Posterior cingulate gyrus (tissue), 11 donors: ENCODE measurements around the gene MAG.

Experiments used
- DNase-seq, 10 donors: peaks; one replicate each; pipeline versions ENCODE4 v3.0.0 to v3.0.0-alpha.2; 2020 to 2021; ENCODE audit warnings: mixed read lengths in 3 of 10
- intact Hi-C: fragments of 100-400 bp; cut with DNase I; formaldehyde crosslinking; loops from one replicate; pipeline ENCODE4 v1.15.1; 2023

Gene MAG

DNA sequence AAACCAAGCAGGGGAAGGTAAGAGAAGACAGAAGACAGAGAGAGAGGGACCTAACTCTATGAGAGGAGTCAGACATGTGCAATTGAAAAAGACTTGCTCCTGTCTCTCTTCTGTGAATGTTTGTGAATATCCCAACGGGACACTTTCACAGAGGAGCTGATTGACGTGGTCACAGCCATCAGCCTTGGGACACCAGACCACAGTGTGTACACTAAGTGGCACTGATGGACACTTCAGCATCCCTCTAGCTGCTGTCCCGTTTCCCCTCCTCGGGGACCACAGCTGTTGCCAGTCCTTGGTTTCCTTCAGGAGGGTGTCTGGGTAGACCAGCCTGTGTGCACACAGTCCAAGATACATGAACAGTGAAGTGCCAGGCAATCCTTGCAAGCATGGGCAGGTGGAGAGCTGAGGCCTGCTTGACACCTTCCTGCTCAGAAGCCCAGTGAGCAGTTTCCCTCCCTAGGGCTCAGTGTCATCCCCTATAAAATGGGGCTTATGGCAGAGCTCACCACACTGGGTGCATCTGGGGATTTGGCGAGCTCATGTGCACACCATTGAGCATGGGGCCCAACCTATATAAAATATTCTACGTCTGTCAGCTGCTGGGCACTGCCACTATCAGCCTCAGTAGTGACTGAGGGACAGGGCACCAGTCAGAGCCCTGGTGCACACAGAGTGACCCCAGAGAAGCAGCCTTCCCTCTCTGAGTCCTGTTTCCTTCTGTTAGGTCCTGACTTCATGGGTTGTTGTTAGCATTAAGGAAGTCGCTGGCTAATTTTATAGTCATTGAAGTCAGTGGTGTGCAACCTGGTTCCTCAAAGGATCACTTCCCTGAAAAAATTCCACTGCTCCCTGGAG, 27.5 kb upstream of the MAG start:
- intact Hi-C loops = loop anchor here (10.0 kb wide), 1 partner anchor 230 kb away; the partner anchor contains the start of gene KRTDAP
- peak in 5 of 10 donors; percentile 15 to 62 (median 57) for DNase-seq

DNA sequence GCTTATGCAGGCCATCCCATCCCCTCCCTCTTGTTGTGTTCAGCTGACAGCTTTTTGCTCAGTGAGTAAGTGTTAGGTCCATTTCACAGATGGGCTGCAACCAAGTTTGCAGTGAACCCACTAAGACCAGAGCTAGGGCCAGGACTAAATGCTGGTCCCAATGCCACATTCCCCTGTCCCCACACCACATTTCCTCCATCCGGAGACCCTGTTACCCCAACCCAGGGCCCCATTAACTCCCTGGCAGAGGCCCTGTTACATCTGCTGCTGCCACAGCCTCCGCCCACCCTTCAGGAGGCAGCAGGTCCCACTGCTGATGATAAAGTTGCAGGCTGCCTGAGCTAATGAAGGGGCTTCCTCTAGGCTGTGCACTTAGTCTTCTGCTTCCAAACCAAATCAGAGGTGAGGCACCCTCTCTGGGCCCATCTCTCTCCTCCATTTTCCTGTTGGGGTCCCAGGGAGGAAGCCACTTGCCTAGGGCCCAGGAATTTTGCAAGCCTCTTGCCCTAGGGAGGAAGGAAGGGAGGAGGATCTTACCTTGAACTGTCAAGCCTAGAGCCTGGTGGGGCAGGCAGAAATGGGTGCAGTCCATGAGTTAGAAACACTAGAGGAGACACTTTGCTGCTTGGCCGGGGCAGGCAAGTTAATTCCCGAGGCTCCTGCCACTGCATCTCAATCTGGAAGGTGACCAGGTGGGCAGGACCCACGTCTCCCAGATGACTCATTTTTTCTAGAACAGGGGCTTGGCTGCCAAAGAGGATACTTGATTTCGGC, 26.6 kb upstream of the MAG start:
- intact Hi-C loops = loop anchor here (10.0 kb wide), 1 partner anchor 229 kb away; the partner anchor contains the start of gene KRTDAP
- DNase-seq = peak in 6 of 10 donors; percentile 7 to 77 (median 38)

DNA sequence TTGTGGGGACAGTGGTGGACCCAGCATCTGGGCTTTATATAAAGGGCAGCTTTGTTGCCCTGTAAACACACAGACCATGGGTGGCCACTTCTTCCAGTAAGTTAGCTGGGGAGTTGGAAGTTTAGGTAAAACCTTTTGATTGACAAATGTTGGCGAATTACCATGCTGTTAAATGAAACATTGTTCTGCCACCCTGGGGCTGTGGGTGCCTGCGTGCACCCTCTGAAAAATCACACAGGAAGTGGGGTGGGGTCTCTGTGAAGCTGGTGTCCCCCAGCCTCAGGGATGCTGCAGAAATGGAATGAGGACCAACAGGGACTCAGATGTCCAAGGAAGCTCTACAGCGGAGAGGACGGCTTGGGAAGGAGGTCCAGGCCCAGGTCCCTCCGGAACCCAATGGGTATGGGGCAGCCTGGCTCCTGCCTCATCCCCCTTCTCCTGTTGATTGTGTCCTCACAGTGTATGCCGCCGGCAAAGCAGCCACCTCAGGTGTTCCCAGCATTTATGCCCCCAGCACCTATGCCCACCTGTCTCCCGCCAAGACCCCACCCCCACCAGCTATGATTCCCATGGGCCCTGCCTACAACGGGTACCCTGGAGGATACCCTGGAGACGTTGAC, 26.0 kb upstream of the MAG start:
- intact Hi-C loops = loop anchor here (10.0 kb wide), 1 partner anchor 229 kb away; the partner anchor contains the start of gene KRTDAP
- peak in 6 of 10 donors; percentile 5 to 73 (median 20) for DNase-seq

DNA sequence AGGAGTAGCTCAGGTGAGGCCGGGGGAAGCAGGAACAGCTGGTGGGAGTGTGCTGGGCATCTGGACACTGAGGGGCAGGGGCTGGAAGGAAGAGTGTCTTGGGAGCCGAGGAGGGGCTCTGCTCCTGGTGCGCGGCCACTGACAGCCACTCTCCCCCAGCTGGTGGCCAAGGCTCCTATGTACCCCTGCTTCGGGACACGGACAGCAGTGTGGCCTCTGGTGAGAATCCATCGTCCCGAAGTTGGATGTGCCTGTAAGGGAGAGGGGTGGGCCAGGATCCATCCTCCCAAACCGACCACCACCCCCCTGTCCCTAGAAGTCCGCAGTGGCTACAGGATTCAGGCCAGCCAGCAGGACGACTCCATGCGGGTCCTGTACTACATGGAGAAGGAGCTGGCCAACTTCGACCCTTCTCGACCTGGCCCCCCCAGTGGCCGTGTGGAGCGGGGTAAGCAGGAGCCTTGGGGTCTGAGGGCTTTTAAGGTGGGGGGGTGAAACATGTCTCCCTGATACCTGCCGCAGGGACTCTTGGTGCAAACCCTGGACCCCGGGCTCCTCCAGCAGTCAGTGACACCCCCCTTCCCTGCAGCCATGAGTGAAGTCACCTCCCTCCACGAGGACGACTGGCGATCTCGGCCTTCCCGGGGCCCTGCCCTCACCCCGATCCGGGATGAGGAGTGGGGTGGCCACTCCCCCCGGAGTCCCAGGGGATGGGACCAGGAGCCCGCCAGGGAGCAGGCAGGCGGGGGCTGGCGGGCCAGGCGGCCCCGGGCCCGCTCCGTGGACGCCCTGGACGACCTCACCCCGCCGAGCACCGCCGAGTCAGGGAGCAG, 25.2 kb upstream of the MAG start:
- intact Hi-C loops = loop anchor here (10.0 kb wide), 1 partner anchor 228 kb away; the partner anchor contains the start of gene KRTDAP
- DNase-seq = peak in 5 of 10 donors; percentile 14 to 81 (median 67)

DNA sequence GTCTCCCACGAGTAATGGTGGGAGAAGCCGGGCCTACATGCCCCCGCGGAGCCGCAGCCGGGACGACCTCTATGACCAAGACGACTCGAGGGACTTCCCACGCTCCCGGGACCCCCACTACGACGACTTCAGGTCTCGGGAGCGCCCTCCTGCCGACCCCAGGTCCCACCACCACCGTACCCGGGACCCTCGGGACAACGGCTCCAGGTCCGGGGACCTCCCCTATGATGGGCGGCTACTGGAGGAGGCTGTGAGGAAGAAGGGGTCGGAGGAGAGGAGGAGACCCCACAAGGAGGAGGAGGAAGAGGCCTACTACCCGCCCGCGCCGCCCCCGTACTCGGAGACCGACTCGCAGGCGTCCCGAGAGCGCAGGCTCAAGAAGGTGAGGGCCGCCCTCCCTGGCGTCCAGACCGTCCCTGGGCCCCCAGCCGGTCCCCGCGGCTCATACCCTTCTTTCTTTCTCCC, 24.6 kb upstream of the MAG start:
- DNase-seq = peak in 5 of 10 donors; percentile 48 to 90 (median 83)
- intact Hi-C loops = loop anchor here (10.0 kb wide), 1 partner anchor 227 kb away; the partner anchor contains the start of gene KRTDAP

DNA sequence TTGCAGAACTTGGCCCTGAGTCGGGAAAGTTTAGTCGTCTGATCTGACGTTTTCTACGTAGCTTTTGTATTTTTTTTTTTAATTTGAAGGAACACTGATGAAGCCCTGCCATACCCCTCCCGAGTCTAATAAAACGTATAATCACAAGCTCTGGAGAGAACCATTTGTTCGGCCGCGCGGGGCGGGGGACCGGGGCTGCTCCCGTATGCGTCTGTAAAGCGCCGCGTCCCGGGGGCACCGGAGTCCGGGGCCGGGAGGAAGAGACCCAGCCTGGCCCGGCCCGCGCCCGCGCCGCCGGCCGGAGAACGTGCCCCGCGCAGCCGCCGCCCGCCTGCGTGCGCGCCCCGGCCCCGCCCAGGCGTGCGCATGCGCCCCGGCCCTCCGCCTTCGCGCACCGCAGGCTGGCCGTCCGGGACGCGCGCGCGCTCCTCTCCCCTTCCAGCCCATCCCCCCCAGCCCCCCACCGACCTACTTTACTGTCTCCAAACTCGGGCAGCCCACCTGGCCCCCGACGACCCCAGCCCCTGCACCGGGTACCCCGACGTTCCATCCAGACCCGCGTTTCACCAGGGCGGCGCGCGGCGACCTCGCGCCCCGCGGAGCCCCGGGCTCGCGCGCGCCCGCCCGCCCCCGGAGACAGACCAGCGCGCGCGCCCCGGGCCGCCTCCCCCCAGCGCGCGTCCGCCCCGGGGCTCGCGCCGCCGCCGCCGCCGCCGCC, 24.0 kb upstream of the MAG start:
- intact Hi-C loops = loop anchor here (2.0 to 10.0 kb wide), 2 partner anchors 25 to 227 kb away; partner anchors contain the start of genes KRTDAP and MAG

DNA sequence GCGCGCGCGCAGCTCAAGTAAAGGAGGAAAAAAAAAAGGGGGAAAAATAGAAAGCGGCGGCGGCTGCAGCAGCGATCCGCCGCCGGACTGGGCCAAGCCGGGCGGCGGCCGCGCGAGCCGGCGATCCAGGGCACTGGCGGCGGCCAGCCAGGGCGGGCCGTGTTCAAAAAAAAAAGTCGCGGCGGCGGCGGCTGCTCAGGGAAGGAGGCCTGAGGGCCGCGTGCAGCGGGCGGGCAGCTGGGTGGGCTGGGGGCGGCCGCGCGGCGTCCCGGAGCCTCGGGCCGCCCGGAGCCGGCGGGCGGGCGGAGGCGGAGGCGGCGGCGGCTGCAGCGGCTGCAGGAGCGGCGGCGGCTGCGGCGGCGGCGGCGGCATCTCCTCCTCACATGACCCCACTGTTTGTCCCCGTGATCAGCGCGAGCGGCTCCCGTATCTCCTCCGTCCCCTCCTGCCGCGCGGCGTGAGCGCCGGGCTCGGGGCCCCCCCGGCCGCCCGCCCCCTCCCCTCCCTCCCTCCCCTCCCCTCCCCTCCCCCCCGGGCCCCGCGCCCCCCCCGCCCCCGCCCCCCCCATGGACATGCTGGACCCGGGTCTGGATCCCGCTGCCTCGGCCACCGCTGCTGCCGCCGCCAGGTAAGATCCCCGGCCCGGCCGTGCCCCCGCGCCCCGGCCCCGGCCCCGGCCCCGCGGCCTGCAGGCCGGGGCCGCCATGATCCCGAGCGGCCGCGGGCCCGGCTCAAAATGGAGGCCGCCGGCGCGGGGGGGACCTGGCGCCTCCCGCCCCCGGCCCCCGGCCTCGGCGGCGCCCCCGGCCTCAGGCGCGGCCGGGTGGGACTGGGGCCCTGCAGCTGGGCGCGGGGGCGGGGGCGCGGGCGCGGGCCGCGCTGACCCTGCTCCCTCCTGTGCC, 23.2 kb upstream of the MAG start, which contains the start of gene USF2:
USF2 (plus strand) TSS at position 427 of the 902 bp plus-strand sequence; CDS start at position 567, 140 bp downstream.
- DNase-seq = peak in 9 of 10 donors; percentile 74 to 97 (median 79)
- intact Hi-C loops = loop anchor here (1.0 to 10.0 kb wide), 3 partner anchors 24 to 226 kb away; partner anchors contain the start of genes FXYD7, KRTDAP and MAG

More for the DNA sequence above, 24.0 kb upstream of the MAG start:
- peak in 6 of 10 donors; percentile 57 to 94 (median 83) for DNase-seq

DNA sequence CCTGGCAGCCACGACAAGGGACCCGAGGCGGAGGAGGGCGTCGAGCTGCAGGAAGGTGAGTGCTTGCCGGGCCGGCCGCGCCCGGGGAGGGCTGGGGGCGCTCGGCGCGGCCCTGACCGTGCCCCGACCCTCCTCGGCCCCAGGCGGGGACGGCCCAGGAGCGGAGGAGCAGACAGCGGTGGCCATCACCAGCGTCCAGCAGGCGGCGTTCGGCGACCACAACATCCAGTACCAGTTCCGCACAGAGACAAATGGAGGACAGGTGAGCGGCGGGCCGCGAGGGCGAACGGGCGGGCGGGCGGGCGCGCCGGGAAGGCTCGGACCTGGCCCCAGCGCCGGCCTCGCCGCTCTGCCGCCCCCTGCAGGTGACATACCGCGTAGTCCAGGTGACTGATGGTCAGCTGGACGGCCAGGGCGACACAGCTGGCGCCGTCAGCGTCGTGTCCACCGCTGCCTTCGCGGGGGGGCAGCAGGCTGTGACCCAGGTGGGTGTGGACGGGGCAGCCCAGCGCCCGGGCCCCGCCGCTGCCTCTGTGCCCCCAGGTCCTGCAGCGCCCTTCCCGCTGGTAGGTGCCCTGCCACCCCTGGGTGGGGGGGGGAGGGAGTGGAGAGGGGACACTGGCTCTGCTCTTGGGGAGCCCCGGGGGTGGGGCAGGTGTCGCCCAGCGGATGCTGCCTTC, 22.4 kb upstream of the MAG start:
- intact Hi-C loops = loop anchor here (1.0 to 10.0 kb wide), 4 partner anchors 23 to 225 kb away; partner anchors contain the start of genes FFAR1, FXYD7, KRTDAP and MAG
- peak; percentile 77 to 98 (median 88) for DNase-seq

DNA sequence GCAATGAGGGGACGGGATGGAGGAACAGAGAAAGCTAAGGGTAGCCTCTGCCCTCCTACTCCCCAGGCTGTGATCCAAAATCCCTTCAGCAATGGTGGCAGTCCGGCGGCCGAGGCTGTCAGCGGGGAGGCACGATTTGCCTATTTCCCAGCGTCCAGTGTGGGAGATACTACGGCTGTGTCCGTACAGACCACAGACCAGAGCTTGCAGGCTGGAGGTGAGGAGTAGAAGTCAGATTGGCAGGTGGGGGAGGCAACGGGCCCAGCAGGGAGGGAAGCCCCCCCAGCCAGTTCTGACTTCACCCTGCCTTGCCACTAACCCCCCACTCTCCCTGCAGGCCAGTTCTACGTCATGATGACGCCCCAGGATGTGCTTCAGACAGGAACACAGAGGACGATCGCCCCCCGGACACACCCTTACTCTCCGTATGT, 21.6 kb upstream of the MAG start:
- DNase-seq = peak in 1 of 10 donors; percentile 65
- intact Hi-C loops = loop anchor here (5.0 kb wide), 1 partner anchor 77 kb away; the partner anchor contains the start of gene FFAR1

DNA sequence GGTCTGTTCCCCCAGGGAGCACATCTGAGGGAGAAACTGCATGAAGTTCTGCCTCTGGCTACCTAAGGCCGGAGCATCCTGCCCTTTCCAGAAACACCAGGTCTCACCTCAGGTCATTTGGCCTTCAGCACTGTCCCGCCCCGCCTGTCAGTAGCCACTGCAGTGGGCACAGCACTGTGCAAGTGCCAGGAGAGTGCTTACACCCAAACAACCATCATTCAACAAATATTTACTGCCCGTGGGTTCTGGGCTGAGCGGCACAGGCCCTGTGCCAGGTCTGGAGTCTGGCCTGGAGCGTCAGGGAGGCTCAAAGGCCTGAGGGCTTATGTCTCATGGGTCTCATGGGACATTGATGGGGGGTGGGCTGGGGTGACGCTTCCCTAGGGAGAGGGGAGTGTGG, 20.4 kb upstream of the MAG start:
- no peak for DNase-seq
- intact Hi-C loops = loop anchor here (5.0 kb wide), 1 partner anchor 76 kb away; the partner anchor contains the start of gene FFAR1

DNA sequence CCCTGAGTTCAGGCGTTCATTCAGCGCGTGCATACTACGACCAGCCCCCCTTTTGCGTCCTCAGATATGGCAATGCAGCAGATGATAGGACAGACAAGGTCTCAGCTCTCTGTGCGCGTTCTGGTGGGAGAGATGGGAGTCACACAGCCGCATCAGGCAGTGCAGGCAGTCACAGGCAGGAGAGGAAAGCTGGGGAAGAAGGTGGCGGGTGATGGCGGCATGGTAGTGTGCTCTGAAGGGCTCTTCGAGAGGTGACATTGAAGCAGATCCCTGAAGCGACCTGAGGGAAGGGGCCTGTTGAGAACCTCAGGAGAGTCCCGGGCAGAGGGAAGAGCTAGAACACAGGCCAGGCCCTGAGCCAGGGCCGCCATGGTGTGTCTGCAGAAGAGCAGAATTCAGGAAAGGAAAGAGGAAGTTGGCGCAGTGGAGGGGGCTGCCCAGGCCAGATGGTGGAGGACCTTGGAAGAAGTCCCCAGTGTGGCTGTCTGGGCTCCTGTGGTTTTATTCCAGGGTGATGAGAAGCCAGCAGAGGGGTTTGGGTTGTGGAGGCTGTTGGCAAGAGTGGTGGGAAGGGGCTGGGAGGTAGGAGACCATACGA, 19.7 kb upstream of the MAG start:
- DNase-seq = peak in 1 of 10 donors; percentile 70
- intact Hi-C loops = loop anchor here (5.0 kb wide), 1 partner anchor 75 kb away; the partner anchor contains the start of gene FFAR1

DNA sequence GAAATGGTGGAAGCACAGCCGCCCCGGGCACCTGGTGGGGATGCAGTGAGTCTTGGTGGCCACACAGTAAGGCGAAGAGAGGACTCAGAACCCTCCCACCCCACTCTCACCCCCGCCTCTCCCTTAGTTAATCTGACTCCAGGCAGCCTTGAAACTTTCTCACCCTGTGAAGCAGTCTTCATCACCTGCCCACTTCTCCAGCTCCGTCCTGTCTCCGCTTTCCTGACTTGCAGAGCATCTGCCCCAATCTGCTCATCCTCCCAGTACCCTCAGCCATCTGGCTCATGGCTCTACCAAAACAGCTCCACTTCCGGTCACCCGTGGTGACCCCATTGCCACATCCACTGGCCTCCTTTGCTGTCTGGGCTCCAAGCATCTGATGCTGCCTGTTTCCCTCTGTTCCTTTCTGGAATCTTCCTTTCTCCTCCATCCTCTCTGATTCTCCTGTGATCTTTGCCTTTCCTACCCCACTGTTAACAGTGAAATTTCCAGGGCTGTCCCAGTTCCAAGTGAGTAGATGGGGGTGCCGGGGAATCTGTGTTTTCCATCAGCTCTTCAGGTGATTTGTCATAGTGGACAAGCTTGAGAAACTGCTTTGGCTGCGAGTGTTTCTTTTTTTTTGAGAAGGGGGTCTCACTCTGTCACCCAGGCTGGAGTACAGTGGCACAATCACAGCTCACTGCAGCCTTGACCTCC, 18.9 kb upstream of the MAG start:
- peak in 1 of 10 donors; percentile 73 for DNase-seq
- intact Hi-C loops = loop anchor here (5.0 kb wide), 1 partner anchor 74 kb away; the partner anchor contains the start of gene FFAR1

DNA sequence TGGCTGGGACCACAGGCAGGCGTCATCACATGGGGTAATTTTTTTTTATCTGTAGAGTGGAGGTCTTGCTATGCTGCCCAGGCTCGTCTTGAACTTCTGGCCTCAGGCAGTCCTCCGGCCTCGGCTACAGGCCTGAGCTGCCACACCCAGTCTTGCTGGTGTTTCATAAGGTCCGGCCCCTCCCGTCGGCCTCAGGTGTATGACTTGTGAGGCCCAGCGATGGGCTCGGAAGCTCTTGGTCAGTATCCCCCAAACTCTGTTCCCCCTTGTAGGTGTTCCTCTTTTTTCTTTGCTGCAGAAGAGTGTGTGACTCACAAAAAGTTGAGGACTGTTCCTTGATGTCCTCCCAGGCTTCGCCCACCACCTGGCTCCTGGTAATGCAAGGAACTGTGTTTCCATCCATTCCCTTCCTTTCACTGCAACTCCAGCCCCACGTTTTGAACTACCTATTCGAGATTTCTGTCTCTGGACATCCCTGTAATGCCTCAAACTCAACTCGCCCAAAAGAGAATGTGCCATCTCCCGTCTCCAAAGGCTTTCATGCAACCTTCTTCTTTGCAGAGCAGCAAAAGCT, 18.2 kb upstream of the MAG start:
- intact Hi-C loops = loop anchor here (5.0 kb wide), 1 partner anchor 74 kb away; the partner anchor contains the start of gene FFAR1
- peak in 2 of 10 donors; percentile 64 to 80 for DNase-seq

DNA sequence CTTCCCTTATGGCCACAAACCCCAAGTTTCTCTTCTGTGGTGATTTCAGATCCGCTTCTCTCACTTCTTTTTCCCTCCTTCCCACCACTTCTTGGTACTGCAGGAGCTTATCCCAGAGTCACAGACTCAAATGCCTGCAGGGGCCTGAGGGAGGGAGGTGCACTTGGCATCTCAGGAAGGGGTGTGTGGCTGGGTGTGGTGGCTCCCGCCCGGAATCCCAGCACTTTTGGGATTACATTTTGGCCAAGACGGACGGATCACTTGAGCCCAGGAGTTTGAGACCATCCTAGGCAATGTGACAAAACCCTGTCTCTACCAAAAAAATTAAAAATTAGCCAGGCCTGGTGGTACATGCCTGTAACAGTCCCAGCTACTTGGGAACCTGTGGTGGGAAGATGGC, 17.6 kb upstream of the MAG start:
- DNase-seq = no peak
- intact Hi-C loops = loop anchor here (5.0 kb wide), 1 partner anchor 73 kb away; the partner anchor contains the start of gene FFAR1
